Transverse colon (tissue), 4 donors: ENCODE data around the gene EDC4.

ENCODE experiments used
- CTCF ChIP-seq, 5 experiments: fragments of 200-600 bp in 3 of 5; fragments of 450-650 bp in 2 of 5; sonication (generic) in 3 of 5; IDR thresholded peaks; 1 replicate in 2 of 5; 2 replicates in 3 of 5; pipeline ENCODE4 v1.5.1; 2016 to 2017; ENCODE audit warnings: antibody characterized with exemption in 5 of 5, inconsistent platforms in 3 of 5, mild to moderate bottlenecking in 2 of 5, moderate library complexity in 1 of 5
- EP300 ChIP-seq: sonication (generic); formaldehyde crosslinking; IDR thresholded peaks from one replicate; pipeline ENCODE4 v1.6.1; 2017; ENCODE audit warnings: antibody characterized with exemption, low read depth
- POLR2A ChIP-seq: fragments of 450-650 bp; IDR thresholded peaks from one replicate; pipeline ENCODE4 v1.6.1; 2016; ENCODE audit warnings: antibody characterized with exemption, mild to moderate bottlenecking, moderate library complexity
- POLR2AphosphoS5 ChIP-seq, 3 donors: sonication (generic); formaldehyde crosslinking; IDR thresholded peaks; one replicate each; pipeline ENCODE4 v1.6.1; 2016; ENCODE audit warnings: antibody characterized with exemption in 3 of 3

GRCh38 chr16:67922740-67923139 is 49.9 kb downstream of the EDC4 start:
- TF ChIP-seq POLR2A: no peak
- TF ChIP-seq CTCF (IDR thresholded peaks at IDR 0.05): no peak
- no peak for TF ChIP-seq POLR2AphosphoS5 (IDR thresholded peaks at IDR 0.05)
- TF ChIP-seq EP300: no peak
